Mesenchymal stem cell (in vitro differentiated cells and primary cell): ENCODE results near the gene DPP6.
"Not testable (repeated sequence)": the region's sequence is repeated elsewhere in the genome, so short reads cannot be mapped to it uniquely, and the experiment has no call there.

ENCODE experiments used
- DNase-seq: peaks from one replicate; pipeline ENCODE4 v3.0.0-alpha.2; 2013
- H2AFZ ChIP-seq: one replicate; pipeline ENCODE4 v1.6.1; 2013; ENCODE audit warnings: low read depth, mild to moderate bottlenecking, control low read depth, inconsistent platforms, low read length, moderate library complexity
- H2AK5ac ChIP-seq: 2 replicates; pipeline ENCODE4 v1.6.1; 2013; ENCODE audit warnings: low read length, moderate library complexity, mild to moderate bottlenecking, inconsistent platforms; ENCODE audit not compliant: severe bottlenecking
- H2BK120ac ChIP-seq: one replicate; pipeline ENCODE4 v1.6.1; 2013; ENCODE audit warnings: low read depth, mild to moderate bottlenecking, inconsistent platforms, low read length, moderate library complexity
- H2BK12ac ChIP-seq, 2 experiments: one replicate each; pipeline ENCODE4 v1.6.1; 2013; ENCODE audit warnings: inconsistent platforms in 2 of 2, low read length in 2 of 2, mild to moderate bottlenecking in 2 of 2, moderate library complexity in 2 of 2, control low read depth in 1 of 2
- H2BK15ac ChIP-seq: one replicate; pipeline ENCODE4 v1.6.1; 2013; ENCODE audit warnings: mild to moderate bottlenecking, low read depth, inconsistent platforms; ENCODE audit not compliant: poor library complexity, severe bottlenecking
- H2BK5ac ChIP-seq: 2 replicates; pipeline ENCODE4 v1.6.1; 2013; ENCODE audit warnings: low read depth, mild to moderate bottlenecking, low read length, control low read depth, inconsistent platforms; ENCODE audit not compliant: poor library complexity, severe bottlenecking
- H3K14ac ChIP-seq, 2 experiments: one replicate each; pipeline ENCODE4 v1.6.1; 2013; ENCODE audit warnings: inconsistent platforms in 2 of 2, low read length in 2 of 2, control low read depth in 1 of 2, mild to moderate bottlenecking in 1 of 2, moderate library complexity in 1 of 2
- H3K18ac ChIP-seq, 2 experiments: one replicate each; pipeline ENCODE4 v1.6.1; 2013; ENCODE audit warnings: inconsistent platforms in 2 of 2, low read length in 2 of 2, control low read depth in 1 of 2, low read depth in 1 of 2, mild to moderate bottlenecking in 1 of 2
- H3K23ac ChIP-seq, 2 experiments: one replicate each; pipeline ENCODE4 v1.6.1; 2013; ENCODE audit warnings: inconsistent platforms in 2 of 2, low read length in 2 of 2, mild to moderate bottlenecking in 2 of 2, moderate library complexity in 2 of 2, control low read depth in 1 of 2
- H3K27ac ChIP-seq: 2 replicates; pipeline ENCODE4 v1.5.1; 2013; ENCODE audit warnings: mild to moderate bottlenecking, moderate library complexity, low read length, control low read depth, inconsistent platforms; ENCODE audit not compliant: poor library complexity, severe bottlenecking
- H3K27me3 ChIP-seq, 2 experiments: 2 replicates each; pipeline versions ENCODE4 v1.6.1 to v1.7.0; 2013; ENCODE audit warnings: low read length in 2 of 2, mild to moderate bottlenecking in 2 of 2, moderate library complexity in 2 of 2, control low read depth in 1 of 2, inconsistent platforms in 1 of 2; ENCODE audit not compliant: control insufficient read depth in 1 of 2, insufficient read depth in 1 of 2
- H3K36me3 ChIP-seq, 2 experiments: 2 replicates each; pipeline versions ENCODE4 v1.6.1 to v1.7.0; 2013; ENCODE audit warnings: low read length in 2 of 2, control low read depth in 1 of 2, inconsistent platforms in 1 of 2, low read depth in 1 of 2, mild to moderate bottlenecking in 1 of 2; ENCODE audit not compliant: insufficient read depth in 2 of 2, control insufficient read depth in 1 of 2
- H3K4ac ChIP-seq, 2 experiments: one replicate each; pipeline ENCODE4 v1.6.1; 2013; ENCODE audit warnings: inconsistent platforms in 2 of 2, low read length in 2 of 2, mild to moderate bottlenecking in 2 of 2, moderate library complexity in 2 of 2, control low read depth in 1 of 2, low read depth in 1 of 2
- H3K4me1 ChIP-seq: 2 replicates; pipeline ENCODE4 v1.6.1; 2013; ENCODE audit warnings: low read depth, low read length, control low read depth; ENCODE audit not compliant: control insufficient read depth, insufficient read depth
- H3K4me2 ChIP-seq: 2 replicates; pipeline ENCODE4 v1.6.1; 2013; ENCODE audit warnings: low read length, mild to moderate bottlenecking, inconsistent platforms; ENCODE audit not compliant: poor library complexity, severe bottlenecking
- H3K4me3 ChIP-seq, 2 experiments: 2 replicates each; pipeline versions ENCODE4 v1.5.1 to v1.7.0; 2013; ENCODE audit warnings: low read length in 2 of 2, mild to moderate bottlenecking in 2 of 2, control low read depth in 1 of 2, low read depth in 1 of 2; ENCODE audit not compliant: insufficient read depth in 1 of 2
- H3K79me1 ChIP-seq: replicated peaks from 2 replicates; pipeline ENCODE4 v1.6.1; 2013; ENCODE audit warnings: mild to moderate bottlenecking, control low read depth, low read length, inconsistent platforms; ENCODE audit not compliant: poor library complexity, severe bottlenecking
- H3K9ac ChIP-seq: 2 replicates; pipeline ENCODE4 v1.7.0; 2013; ENCODE audit warnings: mild to moderate bottlenecking, low read length, moderate library complexity
- H3K9me3 ChIP-seq: 2 replicates; pipeline ENCODE4 v1.7.0; 2013; ENCODE audit warnings: mild to moderate bottlenecking, low read length; ENCODE audit not compliant: control insufficient read depth
- H4K8ac ChIP-seq: one replicate; pipeline ENCODE4 v1.6.1; 2013; ENCODE audit warnings: inconsistent platforms, mild to moderate bottlenecking, low read length, moderate library complexity
- H4K91ac ChIP-seq: one replicate; pipeline ENCODE4 v1.6.1; 2013; ENCODE audit warnings: mild to moderate bottlenecking, low read length, inconsistent platforms
- WGBS: methylation state at CpG from one replicate; pipeline ENCODE4 v1.1.7; 2013; ENCODE audit warnings: mixed read lengths; 5-methylcytosine and 5-hydroxymethylcytosine counted together

Gene DPP6

GRCh38 chr7:154120825-154121224, 68.6 kb downstream of the DPP6 start:
- H2AK5ac ChIP-seq, H3K18ac ChIP-seq, H3K27me3 ChIP-seq, H3K4me2 ChIP-seq, H3K14ac ChIP-seq, H3K9ac ChIP-seq, H2BK15ac ChIP-seq, H3K4ac ChIP-seq, H4K8ac ChIP-seq, H2AFZ ChIP-seq, H3K23ac ChIP-seq, H3K36me3 ChIP-seq, H3K27ac ChIP-seq, H2BK12ac ChIP-seq, H3K4me1 ChIP-seq, H2BK120ac ChIP-seq, H2BK5ac ChIP-seq, H4K91ac ChIP-seq, H3K4me3 ChIP-seq, H3K79me1 ChIP-seq, H3K9me3 ChIP-seq, DNase-seq: not testable (repeated sequence)
- WGBS: 66% methylated on average over 5 of the region's 5 CpGs

GRCh38 chr7:154122720-154123119, 70.5 kb downstream of the DPP6 start:
- not testable (repeated sequence) for H3K4me3 ChIP-seq, H3K4me2 ChIP-seq, H3K14ac ChIP-seq, H3K23ac ChIP-seq, H3K18ac ChIP-seq, H3K27ac ChIP-seq, H2AFZ ChIP-seq, H3K27me3 ChIP-seq, H4K91ac ChIP-seq, H2BK120ac ChIP-seq, H3K9me3 ChIP-seq, H3K4me1 ChIP-seq, H2BK5ac ChIP-seq, H2AK5ac ChIP-seq, H4K8ac ChIP-seq, H2BK15ac ChIP-seq, H3K36me3 ChIP-seq, H3K9ac ChIP-seq, H3K79me1 ChIP-seq, H2BK12ac ChIP-seq, H3K4ac ChIP-seq, DNase-seq
- WGBS: 90% methylated on average over 2 of the region's 10 CpGs

GRCh38 chr7:154123397-154123796, 71.2 kb downstream of the DPP6 start:
- not testable (repeated sequence) for H2BK5ac ChIP-seq, H2AK5ac ChIP-seq, H3K79me1 ChIP-seq, H3K9ac ChIP-seq, H3K23ac ChIP-seq, H3K14ac ChIP-seq, H4K8ac ChIP-seq, H3K27ac ChIP-seq, H3K4me1 ChIP-seq, H3K4ac ChIP-seq, H4K91ac ChIP-seq, H3K27me3 ChIP-seq, DNase-seq, H3K4me3 ChIP-seq, H3K36me3 ChIP-seq, H2BK15ac ChIP-seq, H3K4me2 ChIP-seq, H2BK120ac ChIP-seq, H3K18ac ChIP-seq, H3K9me3 ChIP-seq, H2AFZ ChIP-seq, H2BK12ac ChIP-seq
- WGBS: 88% methylated on average over 7 of the region's 7 CpGs

- not testable (repeated sequence) for H2BK120ac ChIP-seq, H2BK12ac ChIP-seq
Measured at GRCh38 chr7:154129142-154129541, 76.9 kb downstream of the DPP6 start.

More at GRCh38 chr7:154129142-154129541, 76.9 kb downstream of the DPP6 start:
- not testable (repeated sequence) for H3K79me1 ChIP-seq, DNase-seq, H3K4ac ChIP-seq, H3K9me3 ChIP-seq, H3K4me2 ChIP-seq, H4K8ac ChIP-seq, H3K14ac ChIP-seq, H3K36me3 ChIP-seq, H3K23ac ChIP-seq, H3K9ac ChIP-seq, H3K4me3 ChIP-seq, H2BK5ac ChIP-seq, H3K27ac ChIP-seq, H2AK5ac ChIP-seq, H3K27me3 ChIP-seq, H2AFZ ChIP-seq, H3K18ac ChIP-seq, H3K4me1 ChIP-seq, H4K91ac ChIP-seq, H2BK15ac ChIP-seq
- WGBS: 53% methylated on average over 2 of the region's 5 CpGs
